ENCODE data around the gene CALHM1. TPM values are rescaled to one million over a fixed set of nuclear protein-coding genes. Genes with fewer than 3 reads are reported as not detected.

Gene CALHM1
- total and polyA plus RNA-seq, 2 of the 8 experiments (the other 6 are each of a cell fraction or from before 2014, with no cell fraction given) = 0.29 to 0.34 TPM

DNA sequence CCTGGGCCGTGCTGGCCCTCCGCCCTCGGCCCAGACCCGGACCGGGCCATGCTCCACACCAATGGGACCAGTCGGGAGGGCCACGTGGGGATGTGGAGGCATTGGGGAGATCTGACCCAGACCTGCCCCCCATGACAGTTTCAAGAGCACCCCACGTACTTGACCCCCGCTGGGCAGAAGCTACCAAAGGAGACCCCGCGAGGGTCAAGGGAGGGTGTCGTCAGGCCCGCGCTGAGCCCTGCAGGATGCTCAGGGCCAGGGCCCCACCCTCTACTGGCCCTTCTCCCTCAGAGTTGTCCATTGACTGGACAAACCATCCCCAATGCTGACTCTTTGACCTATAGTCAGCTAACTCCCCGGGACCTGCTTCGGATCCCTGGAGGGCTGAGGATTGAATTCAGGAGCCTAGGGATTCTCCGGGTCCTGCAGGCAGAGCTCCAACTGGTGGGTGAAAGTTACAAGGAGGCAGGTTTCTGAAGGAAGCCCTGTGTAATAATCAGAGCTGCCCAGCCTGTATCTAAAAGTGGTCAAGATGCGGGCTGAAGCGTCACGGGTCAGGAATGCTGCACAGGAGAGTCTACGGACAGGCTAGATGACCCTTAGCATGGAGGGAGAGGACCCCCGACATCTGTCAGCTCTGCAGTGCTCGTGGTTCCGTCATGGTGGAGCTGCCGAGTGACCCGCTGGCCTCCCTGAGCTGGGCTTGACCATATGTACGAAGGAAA, 6.0 kb downstream of the CALHM1 start:
- Histone ChIP-seq H3K79me1 (ENCODE audit: low read depth, low read length) (no peaks in the 10 kb centered on the region), H3K18ac (ENCODE audit: extremely low read depth, low read length) (peak overlapping the region; percentile 32; the same call in 1 of the 2 replicates), H3K4me2 (ENCODE audit: insufficient read depth in 1 of 2, low read depth in 2 of 2, low read length in 2 of 2) (peak overlapping the region; percentile 35 to 87), H2BK120ac (replicated peaks; ENCODE audit: low read depth, low read length) (no peak overlapping the region), H2BK15ac (ENCODE audit: low read length) (0 out of 2 replicates have a peak overlapping the region, but pooled peaks have one; percentile 46), H3K23me2 (ENCODE audit: low read depth, low read length) (peaks cover 3% of the 10 kb centered on the region; the same call in 1 of the 2 replicates), H2BK20ac (ENCODE audit: low read length) (no peak overlapping the region), H3K14ac (ENCODE audit: insufficient read length) (no peak overlapping the region), H3K23ac (ENCODE audit: insufficient read length) (no peak overlapping the region), H3K9me3 (ENCODE audit: insufficient read depth in 2 of 2, low read depth in 1 of 2, low read length in 1 of 2) (no peaks in the 10 kb centered on the region), H3K27ac (ENCODE audit: low read depth, low read length) (no peak overlapping the region), H3K4ac (replicated peaks; ENCODE audit: insufficient read length, low read depth, low read length) (no peak overlapping the region), H4K5ac (ENCODE audit: insufficient read length, low read depth, low read length) (no peak overlapping the region), H2AK5ac (ENCODE audit: low read depth, low read length) (no peak overlapping the region), H3K79me2 (ENCODE audit: control insufficient read depth in 1 of 2, insufficient read depth in 2 of 2, low read length in 2 of 2) (no peaks in the 10 kb centered on the region), H3K36me3 (ENCODE audit: control insufficient read depth in 2 of 4, insufficient read depth in 4 of 4, low read length in 3 of 4) (peaks cover 0 to 2% (median 0%) of the 10 kb centered on the region in 4 experiments; a peak in 1 of 8 replicates), H2AFZ (ENCODE audit: low read length) (no peak overlapping the region), H3K4me3 (ENCODE audit: extremely low read depth in 1 of 4, insufficient read depth in 2 of 4, low read depth in 3 of 4, low read length in 4 of 4) (peak overlapping the region; percentile 5 to 61 (median 44); a peak in 6 of 8 replicates), H4K8ac (ENCODE audit: extremely low read depth, insufficient read depth, low read length) (no peak overlapping the region; the same call in 1 of the 2 replicates), H3K27me3 (replicated peaks in 1 of 4; ENCODE audit: control insufficient read depth in 3 of 4, extremely low read depth in 1 of 4, insufficient read depth in 3 of 4, low read length in 3 of 4) (no peaks in the 10 kb centered on the region; a peak in 2 of 7 replicates), H3K56ac (replicated peaks; ENCODE audit: insufficient read length, low read depth, low read length) (no peak overlapping the region), H4K20me1 (replicated peaks in 1 of 2; ENCODE audit: control insufficient read depth in 1 of 2, insufficient read depth in 2 of 2, low read length in 2 of 2) (peaks cover 3 to 5% of the 10 kb centered on the region in 2 experiments), H3K4me1 (replicated peaks in 1 of 4; ENCODE audit: control insufficient read depth in 3 of 4, insufficient read depth in 4 of 4, low read length in 3 of 4) (peaks cover 0 to 15% (median 4%) of the 10 kb centered on the region in 4 experiments; a peak in 5 of 7 replicates), H2BK5ac (ENCODE audit: low read depth, low read length) (no peak overlapping the region), H2BK12ac (ENCODE audit: low read depth, low read length) (no peak overlapping the region), H4K91ac (replicated peaks; ENCODE audit: insufficient read length, low read length) (peak overlapping the region; percentile 50), H3K9ac (replicated peaks in 1 of 4; ENCODE audit: extremely low read depth in 1 of 4, low read depth in 3 of 4, low read length in 3 of 4) (no peak overlapping the region; a peak in 2 of 7 replicates)
- ChIA-PET CTCF (ENCODE audit: partially characterized antibody) (interaction anchor here (0.8 to 5.8 kb wide), 11 partner anchors 9 to 113 kb away, joined by 3 to 47 read pairs (median 4); partner anchors contain the start of gene CALHM3), POLR2A (ENCODE audit: partially characterized antibody) (interaction anchor here (0.7 to 3.2 kb wide), 7 partner anchors 9 to 36 kb away, joined by 3 to 12 read pairs (median 4); no protein-coding TSS in a partner anchor)
- TF ChIP-seq, protein P1, sequence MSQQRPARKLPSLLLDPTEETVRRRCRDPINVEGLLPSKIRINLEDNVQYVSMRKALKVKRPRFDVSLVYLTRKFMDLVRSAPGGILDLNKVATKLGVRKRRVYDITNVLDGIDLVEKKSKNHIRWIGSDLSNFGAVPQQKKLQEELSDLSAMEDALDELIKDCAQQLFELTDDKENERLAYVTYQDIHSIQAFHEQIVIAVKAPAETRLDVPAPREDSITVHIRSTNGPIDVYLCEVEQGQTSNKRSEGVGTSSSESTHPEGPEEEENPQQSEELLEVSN (IDR thresholded peaks at IDR 0.05) = no peak
- TF ChIP-seq, protein P2, sequence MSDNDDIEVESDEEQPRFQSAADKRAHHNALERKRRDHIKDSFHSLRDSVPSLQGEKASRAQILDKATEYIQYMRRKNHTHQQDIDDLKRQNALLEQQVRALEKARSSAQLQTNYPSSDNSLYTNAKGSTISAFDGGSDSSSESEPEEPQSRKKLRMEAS (IDR thresholded peaks at IDR 0.05) = 0 out of 2 replicates have a peak, but pooled peaks have one; percentile 24
- TF ChIP-seq EZH2 (IDR thresholded peaks at IDR 0.05; ENCODE audit: low read depth, low read length, severe bottlenecking) = peak; percentile 26
- no peak for DNase-seq (ENCODE audit: low read depth in 1 of 2, low spot score in 2 of 2)
- 61% methylated on average over 27 of the region's 27 CpGs; no CpG with 5 or more reads in 1 of the 2 experiments for WGBS, 2 experiments (ENCODE audit: extremely low coverage in 1 of 2, insufficient coverage in 1 of 2, insufficient read length in 1 of 2, insufficient replicate concordance in 2 of 2, low coverage in 1 of 2, low lambda C conversion rate in 2 of 2, missing lambda C conversion rate in 1 of 2)
- no peak for FAIRE-seq

Measured in H1 (cell line).